NCI-H460 (cell line): ENCODE results near the gene SLC1A7. TPM values are rescaled to one million over a fixed set of nuclear protein-coding genes. Genes with fewer than 3 reads are reported as not detected.

Source experiments
- DNase-seq: peaks from one replicate; pipeline ENCODE4 v3.0.0-alpha.2; 2016; ENCODE audit warnings: low read depth; ENCODE audit errors: extremely low read depth
- total RNA-seq: library from RNA; depleted of rRNA; stranded (reverse); fragments of >200 nt; shearing (Covaris generic); gene quantifications from 2 replicates; pipeline ENCODE4 v1.2.3, GENCODE V29; 2014

Gene SLC1A7
- total RNA-seq, 1 experiment from 2014 or later: not detected

DNA sequence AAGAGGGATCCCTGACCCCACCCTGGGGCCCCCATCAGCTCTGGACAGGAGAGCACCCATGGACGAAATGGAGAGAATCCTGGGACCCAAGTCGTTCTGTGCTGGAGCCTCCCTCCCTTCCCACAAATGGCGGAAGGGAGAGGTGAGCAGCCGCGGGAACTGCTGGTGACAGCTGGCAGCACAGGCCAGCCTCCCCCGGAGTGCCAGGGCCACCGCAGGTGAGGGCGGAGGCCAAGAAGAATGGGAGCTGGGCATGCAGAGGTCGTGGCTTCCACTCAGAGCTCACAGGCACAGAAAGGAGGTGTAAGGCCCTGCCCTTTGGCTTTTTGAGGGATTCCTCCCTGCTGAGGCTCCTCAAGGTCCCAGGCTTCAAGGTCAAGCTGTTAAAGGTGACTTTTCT, 24.6 kb downstream of the SLC1A7 start:
- no peak for DNase-seq

DNA sequence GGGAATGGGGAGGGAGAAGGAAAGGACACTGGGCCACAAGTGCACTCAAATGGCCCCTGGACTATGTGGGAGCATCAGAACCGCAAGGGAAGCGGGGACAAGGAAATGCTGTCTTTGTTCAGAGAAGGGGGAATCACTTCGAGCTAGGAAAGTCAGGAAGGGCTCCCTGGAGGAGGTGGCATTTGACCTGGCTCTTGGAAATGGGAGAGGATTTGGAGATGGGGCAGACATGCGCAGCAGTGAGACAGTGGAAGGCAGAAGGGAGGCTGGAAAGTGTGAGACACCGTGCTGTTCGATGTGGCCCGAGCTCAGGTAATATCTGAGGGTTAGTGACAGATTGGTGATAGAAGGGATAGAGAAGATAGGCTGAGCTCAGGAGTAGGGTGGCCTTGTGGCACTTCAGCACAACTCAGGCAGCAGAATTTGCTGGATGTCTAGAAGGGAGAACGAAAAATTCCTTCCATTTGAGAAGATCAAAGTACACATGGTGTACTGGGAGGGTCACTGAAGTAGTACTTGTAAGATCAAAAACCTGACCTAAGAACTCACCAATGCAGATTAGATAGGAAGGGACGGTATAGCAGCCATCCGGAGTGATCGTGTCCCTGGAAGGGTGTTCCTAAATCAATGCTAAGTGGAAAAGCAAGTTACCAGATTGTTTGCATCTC, 25.4 kb downstream of the SLC1A7 start:
- DNase-seq: no peak

DNA sequence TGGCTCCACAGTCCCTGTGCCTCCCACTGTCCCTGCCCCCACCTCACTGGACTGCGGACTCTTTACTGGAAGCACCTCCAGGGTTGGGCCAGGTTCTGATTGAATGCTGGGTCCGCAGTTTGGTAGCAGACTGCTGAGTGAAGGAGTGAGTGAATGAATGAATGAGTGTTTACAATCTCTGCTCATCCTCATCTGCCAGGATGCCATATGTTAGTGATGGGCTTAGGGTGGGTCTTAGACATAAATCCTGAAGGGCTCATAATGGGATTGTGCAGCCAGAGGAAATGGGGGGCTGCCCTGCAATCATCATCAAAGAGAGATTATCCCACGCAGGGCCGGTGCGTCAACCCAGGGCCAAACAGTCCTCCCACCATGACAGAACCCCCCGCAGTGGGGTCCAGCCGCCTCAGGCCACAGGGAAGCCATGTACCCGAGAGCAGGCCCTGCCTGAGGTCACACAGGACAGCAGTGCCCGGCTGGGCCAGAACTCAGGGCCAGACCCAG, 26.1 kb downstream of the SLC1A7 start:
- DNase-seq: no peak

DNA sequence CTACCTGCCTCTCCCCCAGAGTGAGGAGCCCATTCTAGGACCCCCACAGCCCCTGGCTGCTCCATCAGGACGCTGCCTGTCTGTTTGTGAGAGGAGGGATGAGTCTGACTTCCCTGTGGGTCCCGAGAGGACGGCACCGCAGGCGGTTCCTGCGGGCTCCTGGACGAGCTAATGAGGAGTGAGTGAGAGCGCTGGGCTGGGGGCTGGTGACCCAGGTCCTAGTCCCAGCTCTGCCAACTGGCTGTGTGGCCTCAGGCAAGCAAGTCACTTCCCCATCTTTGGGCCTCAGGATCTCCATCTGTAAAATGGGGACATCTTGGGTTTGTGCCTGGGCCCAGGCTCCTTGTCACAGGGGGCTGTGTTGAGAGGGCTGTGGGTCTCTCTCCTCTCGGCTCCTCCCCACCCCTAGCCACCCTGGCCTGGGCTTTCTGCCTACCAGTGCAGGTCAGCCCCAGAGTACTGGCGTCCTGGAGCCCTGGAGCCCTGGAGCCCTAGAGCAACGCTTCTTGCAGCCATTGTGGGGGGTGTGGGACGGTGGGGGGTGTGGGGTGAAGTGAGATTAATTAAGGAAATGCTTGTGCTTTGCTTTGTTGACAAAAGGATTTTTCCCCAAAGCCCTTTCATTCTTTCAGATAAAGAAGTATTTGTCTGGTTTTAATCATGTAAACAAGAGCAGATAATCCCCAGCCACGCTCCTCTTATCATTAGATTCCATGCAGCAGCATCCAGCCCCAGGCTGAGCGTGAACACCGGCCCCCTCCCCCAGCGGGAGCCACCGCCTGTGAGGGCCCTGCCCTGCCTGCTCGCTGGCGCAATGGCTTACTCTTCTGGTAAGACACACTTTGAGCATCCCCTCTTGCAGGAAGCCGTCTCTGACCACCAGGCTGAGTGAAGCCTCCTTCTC, 26.8 kb downstream of the SLC1A7 start:
- DNase-seq: no peak

DNA sequence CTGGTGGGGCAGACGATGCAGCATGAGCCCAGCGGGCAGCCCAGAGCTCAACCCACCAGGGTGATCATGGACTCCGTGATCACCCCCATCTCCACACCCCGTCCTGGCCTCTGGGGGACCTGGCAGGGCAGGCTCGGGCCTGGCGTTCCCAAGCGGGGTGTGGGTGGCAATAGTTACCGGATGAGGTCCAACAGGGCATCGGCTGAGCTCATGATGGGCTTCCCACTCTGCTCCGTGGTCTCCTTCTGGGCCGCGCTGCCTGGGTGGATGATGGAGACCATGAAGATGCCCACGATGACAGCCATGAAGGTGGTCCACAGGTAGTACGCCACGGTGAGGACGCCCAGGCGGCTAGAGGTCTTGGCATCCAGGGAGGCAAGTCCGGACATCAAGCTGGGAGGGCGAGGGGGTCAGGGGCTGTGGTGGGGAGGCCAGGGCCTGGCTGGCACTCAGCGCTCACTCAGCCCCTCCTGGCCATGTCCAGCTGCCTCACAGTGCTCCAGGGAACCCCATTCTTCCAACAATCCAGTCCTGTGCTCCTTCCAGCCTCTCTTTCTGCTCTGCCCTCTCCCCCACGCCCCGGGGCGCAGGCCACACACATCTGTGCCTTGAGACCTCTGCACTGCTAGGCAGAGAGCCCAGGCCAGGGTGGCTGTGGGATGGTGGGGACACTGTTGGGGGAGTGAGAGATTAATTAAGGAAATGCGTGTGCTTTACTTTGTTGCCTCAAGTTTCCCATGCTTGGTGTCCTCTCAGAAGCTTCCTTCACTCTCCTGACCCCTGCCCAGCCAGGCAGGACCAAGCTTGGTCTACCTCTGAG, 27.6 kb downstream of the SLC1A7 start:
- DNase-seq: no peak

DNA sequence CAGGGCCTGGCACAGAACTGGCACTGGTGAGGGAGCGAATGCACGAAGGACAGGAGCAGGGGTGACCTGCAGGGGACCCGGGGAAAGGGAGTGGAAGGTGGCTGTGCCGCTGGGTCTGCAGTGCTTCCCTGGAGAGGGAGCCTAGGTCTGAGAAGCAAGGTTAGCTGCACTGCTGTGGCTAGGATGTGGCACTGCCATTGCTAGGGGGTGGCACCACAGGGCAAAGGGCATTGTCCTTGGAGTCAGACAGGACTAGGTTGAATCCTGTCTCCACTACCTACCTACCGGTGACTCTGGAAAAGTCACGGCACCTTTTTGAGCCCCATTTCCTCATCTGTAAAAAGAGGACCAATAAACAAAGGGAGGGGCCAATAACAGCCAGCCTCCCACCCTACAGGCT, 28.3 kb downstream of the SLC1A7 start:
- no peak for DNase-seq

DNA sequence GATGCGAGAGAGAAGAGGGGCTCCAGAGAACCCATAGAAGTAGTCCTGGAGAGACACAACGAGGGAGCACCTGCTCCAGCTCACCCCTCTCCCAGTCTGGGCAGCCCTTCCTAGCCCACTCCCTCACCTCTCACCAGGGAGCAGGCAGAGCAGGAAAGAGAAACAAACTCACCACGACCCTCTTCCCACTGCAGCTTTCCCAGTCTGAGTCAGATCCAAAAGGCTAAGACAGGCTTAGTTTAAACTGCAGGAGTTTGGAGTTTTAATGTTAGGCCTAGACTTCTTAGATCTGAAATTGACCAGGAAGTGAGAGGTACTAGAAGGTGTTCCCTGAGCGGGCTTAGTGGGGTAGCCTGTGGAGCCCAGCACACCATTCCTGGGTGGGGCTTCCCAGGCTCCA, 29.6 kb downstream of the SLC1A7 start:
- no peak for DNase-seq

DNA sequence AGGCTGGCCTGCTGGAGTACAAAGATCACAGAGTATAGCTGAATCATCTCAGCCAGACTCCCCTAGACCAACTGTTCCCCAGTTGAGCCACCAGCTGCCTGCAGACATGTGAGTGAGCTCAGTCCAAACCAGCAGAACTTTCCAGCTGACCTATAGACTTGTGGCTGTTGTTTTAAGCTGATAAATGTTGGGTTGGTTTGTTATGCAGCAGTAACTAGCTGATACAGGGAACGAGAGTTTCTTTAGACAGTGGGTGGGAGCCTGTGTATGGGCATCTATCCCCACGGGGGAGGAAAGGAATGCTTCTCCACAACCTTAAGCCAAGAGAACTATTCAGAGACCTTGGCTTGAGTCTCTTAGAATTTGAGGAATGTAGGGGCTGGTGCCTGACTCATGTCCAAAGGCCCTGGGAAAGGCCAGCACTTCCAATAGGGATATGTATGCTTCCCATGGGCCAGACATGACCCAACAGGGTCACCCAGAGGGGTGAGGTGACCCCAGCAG, 30.1 kb downstream of the SLC1A7 start:
- no peak for DNase-seq

DNA sequence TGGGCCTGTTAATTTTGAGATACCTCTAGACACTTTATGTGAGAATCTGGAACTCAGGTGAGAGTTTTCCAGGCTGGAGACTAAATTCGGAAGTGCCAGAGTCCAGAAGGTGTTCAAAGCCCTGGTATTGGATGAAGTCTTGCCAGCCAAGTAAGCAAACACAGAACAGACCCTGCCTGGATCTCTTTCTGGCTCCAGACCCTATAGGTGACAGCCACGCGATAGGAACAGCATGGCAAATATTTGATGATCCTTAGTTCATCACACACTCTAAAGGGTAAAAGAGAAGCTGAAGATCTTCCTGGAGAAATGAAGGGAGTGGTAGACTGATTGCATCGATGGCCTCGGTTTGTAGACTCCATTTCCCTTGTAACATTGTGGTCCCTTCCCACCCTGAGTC, 30.7 kb downstream of the SLC1A7 start:
- no peak for DNase-seq

DNA sequence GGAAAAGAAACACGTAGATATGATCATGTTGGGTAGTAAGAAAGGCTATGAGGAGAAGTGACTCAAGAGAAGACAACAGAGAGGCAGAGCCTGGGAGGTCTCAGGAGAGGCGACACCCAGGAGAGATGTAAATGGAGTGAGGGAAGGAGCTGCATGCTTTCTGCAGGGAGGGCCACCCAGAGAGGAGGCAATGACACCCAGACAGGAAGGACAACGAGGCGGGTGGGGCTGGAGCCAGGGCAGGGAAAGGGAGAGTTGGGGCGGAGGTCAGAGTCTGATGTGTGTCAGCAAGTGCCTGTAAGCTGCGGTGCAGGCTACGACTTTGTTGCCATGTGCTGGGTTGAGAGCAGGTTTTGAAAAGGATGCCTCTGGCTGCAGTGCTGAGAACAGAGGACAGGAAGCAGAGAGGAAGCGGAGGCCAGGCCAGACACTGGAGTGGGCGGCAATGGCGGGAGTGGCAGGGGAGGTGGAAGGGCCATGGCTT, 31.3 kb downstream of the SLC1A7 start:
- DNase-seq: no peak

DNA sequence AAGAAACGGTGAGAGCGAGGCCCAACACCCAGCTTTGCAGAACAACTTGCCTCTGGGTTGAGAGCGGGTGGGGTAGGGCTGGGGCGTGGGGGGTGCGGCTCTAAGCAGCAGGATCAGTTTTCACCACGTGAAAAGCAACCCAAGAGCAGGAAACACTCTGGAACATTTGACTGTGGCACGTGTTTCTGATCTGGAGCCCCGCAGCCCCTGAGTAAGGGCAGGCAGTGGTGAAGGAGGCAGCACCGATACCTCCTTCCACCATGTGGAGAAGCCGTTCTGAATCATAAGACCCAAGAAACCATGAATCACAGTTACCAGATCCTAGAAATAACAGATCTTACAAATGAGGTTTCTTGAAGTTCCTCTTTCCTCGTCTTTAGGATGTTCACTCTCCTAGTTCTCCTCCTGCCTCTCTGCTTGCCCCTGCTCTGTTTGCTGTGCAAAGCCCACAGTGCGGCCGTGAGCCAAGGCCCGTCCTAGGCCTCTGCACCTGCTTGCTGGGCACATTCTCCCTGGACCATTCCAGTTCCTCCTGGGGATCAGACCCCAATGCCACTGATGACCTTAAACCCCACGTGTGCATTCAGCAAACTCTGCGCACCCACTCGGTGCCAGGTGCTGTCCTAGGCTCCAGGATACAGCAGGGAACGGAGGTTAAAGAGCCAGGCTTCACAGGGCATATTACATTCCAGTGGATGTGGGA, 31.9 kb downstream of the SLC1A7 start:
- DNase-seq: no peak

DNA sequence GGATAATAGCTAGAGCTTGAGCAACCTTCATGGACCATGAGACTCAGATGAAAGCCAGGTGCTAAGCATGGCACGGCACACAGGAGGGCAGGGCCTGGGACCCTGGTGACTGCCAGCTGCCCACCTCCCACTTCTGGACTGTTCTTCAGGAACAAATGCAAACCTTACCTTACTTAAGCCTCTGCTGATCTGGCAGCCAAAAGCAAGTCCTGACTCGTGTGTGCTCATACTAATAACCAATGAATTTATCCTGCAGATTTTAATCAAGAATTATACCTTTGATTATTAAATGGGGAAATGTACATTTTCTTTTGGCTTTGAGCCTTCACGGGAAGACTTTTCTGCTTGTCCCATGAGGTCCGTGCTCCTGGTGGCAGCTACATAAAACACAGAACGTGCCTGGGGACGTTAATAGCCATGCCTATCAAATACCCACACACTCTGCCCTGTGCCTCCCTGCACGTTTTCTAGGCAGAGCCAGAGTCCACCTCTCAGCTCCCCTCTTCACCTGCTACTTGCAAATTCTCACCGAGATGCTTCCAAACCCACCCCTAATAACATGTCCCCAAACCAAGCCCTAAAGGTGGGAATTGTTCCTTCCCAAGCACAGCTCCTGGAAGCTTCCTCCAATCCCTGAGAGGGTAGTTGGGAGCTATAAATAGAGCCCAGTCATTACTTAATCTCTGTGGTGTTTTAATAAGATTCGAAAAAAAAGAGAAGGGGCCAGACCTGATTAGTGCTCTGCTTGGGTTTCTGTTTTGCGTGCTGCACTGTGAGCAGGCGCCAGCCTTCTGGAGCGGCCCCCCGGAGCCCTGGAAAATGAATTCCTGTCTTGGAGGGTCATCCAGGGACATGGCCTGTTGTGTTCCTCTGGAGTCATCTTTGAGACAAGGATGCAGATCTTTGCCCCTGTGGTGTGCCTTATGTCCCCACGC, 33.5 kb downstream of the SLC1A7 start:
- no peak for DNase-seq

DNA sequence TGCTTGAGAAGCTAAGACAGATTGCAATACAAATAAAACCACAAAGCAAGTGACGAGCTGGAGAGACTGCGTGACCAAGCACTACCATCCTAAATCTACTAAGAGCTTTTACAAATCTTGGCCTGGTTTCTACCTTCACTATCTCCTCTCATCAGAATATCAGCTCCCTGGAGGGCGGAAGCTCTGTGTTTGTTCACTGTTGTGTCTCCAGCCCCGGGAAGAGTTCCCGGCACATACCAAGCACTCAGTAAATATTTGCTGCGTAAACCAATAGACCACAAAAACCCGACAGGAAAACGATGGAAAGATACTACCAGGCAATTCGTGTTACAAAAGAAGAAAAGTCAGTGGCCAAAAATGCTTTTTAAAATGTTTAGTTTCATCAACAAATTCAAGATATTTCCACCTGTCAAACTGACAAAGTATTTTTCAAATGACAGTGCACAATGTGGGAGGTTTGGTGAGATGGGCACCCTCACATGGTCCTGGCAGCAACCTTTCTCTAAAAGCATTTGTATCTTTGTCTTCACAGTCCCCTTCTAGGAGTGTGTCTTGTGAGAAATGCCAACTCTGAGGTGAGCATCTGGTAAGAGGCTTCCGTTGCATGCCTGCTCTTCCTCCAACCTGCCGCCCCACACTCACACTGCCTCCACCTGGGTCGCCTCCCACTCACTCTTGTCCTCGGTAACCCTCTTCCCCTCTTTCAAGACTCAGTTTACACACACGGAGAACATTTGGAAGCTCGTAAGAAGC, 34.7 kb downstream of the SLC1A7 start:
- no peak for DNase-seq

DNA sequence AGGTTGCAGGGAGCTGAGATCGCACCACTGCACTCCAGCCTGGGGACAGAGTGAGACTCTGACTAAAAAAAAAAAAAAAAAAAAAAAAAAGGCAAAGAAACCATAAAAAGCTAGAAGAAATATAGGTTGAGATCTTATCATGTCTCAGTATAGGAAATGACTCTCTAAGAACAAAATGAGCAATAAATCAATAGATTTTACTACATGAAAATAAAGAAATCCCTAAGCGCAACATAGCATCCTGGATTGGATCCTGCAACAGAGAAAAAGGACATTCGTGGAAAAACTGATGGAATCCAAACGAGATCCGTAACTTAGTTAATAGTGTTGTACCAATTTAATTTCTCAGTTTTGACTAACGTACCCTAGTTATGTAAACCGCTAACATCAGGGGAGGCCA, 35.3 kb downstream of the SLC1A7 start:
- no peak for DNase-seq

DNA sequence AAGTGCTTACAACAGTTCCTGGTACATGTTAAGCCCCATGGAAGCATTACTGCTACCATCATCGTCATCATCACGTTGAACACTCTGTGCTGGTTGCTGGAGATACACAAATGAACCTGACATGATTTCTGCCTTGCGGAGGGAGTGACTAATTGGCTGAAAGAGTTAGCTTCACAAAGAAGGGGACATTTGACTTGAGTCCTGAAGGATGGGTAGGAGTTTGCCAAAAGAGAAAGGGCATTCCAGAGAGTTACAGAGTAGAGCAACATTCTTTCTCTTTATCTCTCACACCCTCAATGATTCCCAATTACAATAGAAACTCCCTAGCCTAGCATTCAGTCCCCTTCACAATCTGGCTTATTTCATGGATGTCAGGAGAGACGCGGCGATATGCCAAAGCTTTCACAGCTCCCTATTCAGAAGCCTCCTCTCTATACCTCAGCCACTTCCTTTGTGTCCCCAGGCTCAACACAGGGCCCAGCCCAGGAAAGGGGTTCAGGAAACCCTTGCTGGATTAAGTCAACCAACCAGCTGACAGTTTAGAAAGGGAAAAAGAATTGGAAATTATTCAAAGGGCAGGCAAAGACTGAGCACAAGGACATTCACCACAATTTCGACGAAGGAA, 38.0 kb downstream of the SLC1A7 start:
- no peak for DNase-seq

DNA sequence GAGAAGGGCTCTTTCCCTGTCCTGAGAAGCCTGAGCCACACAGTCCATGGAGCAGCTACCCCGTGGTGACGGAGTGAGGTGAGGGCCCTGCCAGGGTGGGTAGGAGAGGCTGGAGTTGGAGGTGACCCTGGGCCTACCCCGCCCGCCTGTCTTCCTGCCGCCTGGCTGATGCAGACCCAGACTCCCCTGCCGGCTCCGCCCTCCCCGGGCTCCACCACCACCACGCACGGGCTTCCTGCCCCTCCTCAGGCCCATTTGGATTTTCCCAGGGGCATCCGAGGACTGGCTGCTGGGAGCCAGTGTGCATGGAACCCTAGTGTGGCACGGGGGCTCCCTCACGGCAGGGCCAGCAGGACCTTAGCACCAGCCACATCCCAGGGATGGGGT, 47.9 kb downstream of the SLC1A7 start:
- no peak for DNase-seq

DNA sequence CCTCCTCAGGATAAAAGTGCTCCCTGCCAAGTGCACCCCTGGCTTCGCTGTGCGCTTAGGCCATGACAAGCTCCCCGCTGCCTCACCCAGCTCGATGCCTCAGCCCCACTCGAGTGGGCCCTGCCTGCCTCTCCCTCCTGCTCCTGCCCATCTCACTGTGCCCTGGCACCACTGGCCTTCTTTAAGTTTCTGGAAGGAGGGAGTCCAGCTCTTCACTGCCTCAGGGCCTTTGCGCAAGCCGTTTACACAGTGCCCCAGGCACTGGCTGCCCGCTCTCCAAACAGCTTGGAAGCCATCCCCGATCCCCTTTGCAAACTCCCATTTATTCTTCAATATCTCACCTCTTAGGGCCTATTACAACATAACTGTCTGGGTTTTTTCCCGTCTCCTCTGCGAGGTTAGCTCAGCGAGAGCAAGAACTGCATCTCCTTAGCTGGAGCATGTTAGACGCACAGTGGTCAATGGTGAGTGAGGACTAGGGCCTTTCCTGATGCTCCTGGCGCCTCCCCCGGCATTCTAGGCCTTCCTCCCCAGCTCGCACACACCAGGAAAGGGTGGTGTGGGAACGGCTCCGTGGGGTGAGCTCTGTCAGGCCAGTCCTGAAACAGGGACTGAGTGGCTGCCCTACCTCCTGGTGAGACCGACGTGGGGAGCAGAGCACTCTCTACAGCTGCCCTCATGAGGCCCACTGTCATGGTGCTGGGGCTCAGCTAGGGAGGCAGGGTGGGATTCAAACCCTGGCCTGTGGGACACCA, 48.5 kb downstream of the SLC1A7 start:
- no peak for DNase-seq
